Upper lobe of left lung (tissue), 6 donors: ENCODE data around the gene MSI2. TPM values are rescaled to one million over a fixed set of nuclear protein-coding genes. Genes with fewer than 3 reads are reported as not detected.

Experiments used
- ATAC-seq, 2 donors: fragments of 200-7000 bp; cut with Tn5 transposase; one replicate each; pipeline ENCODE4 v1.9.1; 2022; ENCODE audit warnings: mild to moderate bottlenecking in 2 of 2, moderate library complexity in 2 of 2; ENCODE audit not compliant: low FRiP score in 2 of 2
- DNase-seq, 2 donors: peaks; one replicate each; pipeline ENCODE4 v3.0.0-alpha.2; 2019 to 2020
- H3K27ac ChIP-seq, 4 donors: fragments of 200-600 bp; sonication (generic); one replicate each; pipeline ENCODE4 v1.5.1; 2016 to 2019
- H3K27me3 ChIP-seq, 4 donors: fragments of 200-600 bp; sonication (generic); one replicate each; pipeline ENCODE4 v1.5.1; 2017 to 2019
- H3K36me3 ChIP-seq, 4 donors: fragments of 200-600 bp; sonication (generic); one replicate each; pipeline ENCODE4 v1.5.1; 2016 to 2019
- H3K4me1 ChIP-seq, 4 donors: fragments of 200-600 bp; sonication (generic); one replicate each; pipeline ENCODE4 v1.5.1; 2018 to 2019
- H3K4me3 ChIP-seq, 4 donors: fragments of 200-600 bp; sonication (generic); one replicate each; pipeline ENCODE4 v1.5.1; 2017 to 2019; ENCODE audit warnings: mild to moderate bottlenecking in 2 of 4, moderate library complexity in 1 of 4
- H3K9me3 ChIP-seq, 4 donors: fragments of 200-600 bp; sonication (generic); one replicate each; pipeline ENCODE4 v1.5.1; 2018 to 2019
- EP300 ChIP-seq, 4 donors: sonication (generic); formaldehyde crosslinking; IDR thresholded peaks; one replicate each; pipeline ENCODE4 v1.5.1; 2017; ENCODE audit warnings: antibody characterized with exemption in 4 of 4, control low read depth in 2 of 4
- POLR2A ChIP-seq, 4 donors: fragments of 450-650 bp; IDR thresholded peaks; one replicate each; pipeline ENCODE4 v1.5.1; 2016 to 2017; ENCODE audit warnings: antibody characterized with exemption in 4 of 4, mild to moderate bottlenecking in 2 of 4
- POLR2AphosphoS5 ChIP-seq, 2 donors: sonication (generic); formaldehyde crosslinking; IDR thresholded peaks; one replicate each; pipeline ENCODE4 v1.5.1; 2017; ENCODE audit warnings: antibody characterized with exemption in 2 of 2
- WGBS, 2 donors: methylation state at CpG; one replicate each; pipeline ENCODE4 v1.1.5; 2017 to 2018; 5-methylcytosine and 5-hydroxymethylcytosine counted together
- total RNA-seq, 6 donors: library from RNA; depleted of rRNA in 4 of 6; stranded (reverse); fragments of >200 nt in 4 of 6; gene quantifications; one replicate each; pipeline versions ENCODE4 v1.1.0 to v1.2.1, GENCODE V29; 2016 to 2021
- TF ChIP-seq, protein P1 (sequence below), 6 experiments: fragments of 450-650 bp in 4 of 6; fragments of 200-600 bp in 2 of 6; sonication (generic) in 2 of 6; IDR thresholded peaks; one replicate each; pipeline ENCODE4 v1.5.1; 2016 to 2019; ENCODE audit warnings: antibody characterized with exemption in 6 of 6
- donor health status: DM: no; HTN: no; CAD: no; lungs with moderate emphysema.
- donor health status: DM: no; HTN: yes; CAD: no; lungs with severe emphysema.

MSI2 gene
- total RNA-seq, 6 donors from 2014 or later: 20.1 to 44.0 (median 32.2) TPM

- H3K27ac ChIP-seq: no peak overlapping the region
- DNase-seq (no peak), ATAC-seq (no peak)
- TF ChIP-seq, protein P1, sequence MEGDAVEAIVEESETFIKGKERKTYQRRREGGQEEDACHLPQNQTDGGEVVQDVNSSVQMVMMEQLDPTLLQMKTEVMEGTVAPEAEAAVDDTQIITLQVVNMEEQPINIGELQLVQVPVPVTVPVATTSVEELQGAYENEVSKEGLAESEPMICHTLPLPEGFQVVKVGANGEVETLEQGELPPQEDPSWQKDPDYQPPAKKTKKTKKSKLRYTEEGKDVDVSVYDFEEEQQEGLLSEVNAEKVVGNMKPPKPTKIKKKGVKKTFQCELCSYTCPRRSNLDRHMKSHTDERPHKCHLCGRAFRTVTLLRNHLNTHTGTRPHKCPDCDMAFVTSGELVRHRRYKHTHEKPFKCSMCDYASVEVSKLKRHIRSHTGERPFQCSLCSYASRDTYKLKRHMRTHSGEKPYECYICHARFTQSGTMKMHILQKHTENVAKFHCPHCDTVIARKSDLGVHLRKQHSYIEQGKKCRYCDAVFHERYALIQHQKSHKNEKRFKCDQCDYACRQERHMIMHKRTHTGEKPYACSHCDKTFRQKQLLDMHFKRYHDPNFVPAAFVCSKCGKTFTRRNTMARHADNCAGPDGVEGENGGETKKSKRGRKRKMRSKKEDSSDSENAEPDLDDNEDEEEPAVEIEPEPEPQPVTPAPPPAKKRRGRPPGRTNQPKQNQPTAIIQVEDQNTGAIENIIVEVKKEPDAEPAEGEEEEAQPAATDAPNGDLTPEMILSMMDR (IDR thresholded peaks at IDR 0.05): no peak
- TF ChIP-seq POLR2A (IDR thresholded peaks at IDR 0.05) (no peak), EP300 (IDR thresholded peaks at IDR 0.05) (no peak), POLR2AphosphoS5 (IDR thresholded peaks at IDR 0.05) (no peak)
- no peak overlapping the region for H3K4me3 ChIP-seq
- no peaks in the 10 kb centered on the region for H3K27me3 ChIP-seq
- no peaks in the 10 kb centered on the region for H3K36me3 ChIP-seq
- 83 to 97% methylated on average over 2 of the region's 2 CpGs for WGBS, 2 donors
- H3K4me1 ChIP-seq: peaks cover 0 to 5% (median 0%) of the 10 kb centered on the region in 4 donors
- H3K9me3 ChIP-seq: peaks cover 0 to 8% (median 3%) of the 10 kb centered on the region in 4 donors
Measured at GRCh38 chr17:57225127-57225526, 31.2 kb upstream of the MSI2 start.

DNA sequence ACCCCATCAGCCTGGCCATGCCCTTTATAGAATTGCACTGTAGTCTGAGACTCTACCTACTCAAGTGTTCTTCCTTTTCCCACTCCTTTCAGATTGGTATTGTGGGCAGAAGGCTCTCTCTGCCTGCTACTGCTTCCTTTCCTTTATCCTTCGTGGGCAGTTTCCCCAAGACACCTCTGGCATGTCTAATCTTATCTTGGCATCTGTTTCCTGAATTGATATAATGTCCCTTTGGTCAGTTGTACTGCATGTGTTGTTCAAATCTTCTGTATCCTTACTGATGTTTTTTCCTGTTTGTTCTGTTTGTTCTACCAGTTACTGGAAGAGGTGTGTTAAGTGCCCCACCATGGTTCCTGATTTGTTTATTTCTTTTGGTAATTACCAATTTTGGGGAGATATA is 29.5 kb upstream of the MSI2 start:
- Histone ChIP-seq H3K4me1 (peaks cover 0 to 5% (median 0%) of the 10 kb centered on the region in 4 donors), H3K27me3 (no peaks in the 10 kb centered on the region), H3K9me3 (peaks cover 0 to 3% (median under 1%) of the 10 kb centered on the region in 4 donors), H3K27ac (no peak overlapping the region), H3K36me3 (no peaks in the 10 kb centered on the region), H3K4me3 (no peak overlapping the region)
- WGBS, 2 donors: 36 to 45% methylated on average over 1 of the region's 1 CpG
- ATAC-seq (no peak), DNase-seq (no peak)
- TF ChIP-seq EP300 (IDR thresholded peaks at IDR 0.05) (peak in 2 of 4 donors; percentile 80 to 93), POLR2AphosphoS5 (IDR thresholded peaks at IDR 0.05) (no peak), POLR2A (IDR thresholded peaks at IDR 0.05) (no peak)
- TF ChIP-seq, protein P1 (IDR thresholded peaks at IDR 0.05): no peak

DNA sequence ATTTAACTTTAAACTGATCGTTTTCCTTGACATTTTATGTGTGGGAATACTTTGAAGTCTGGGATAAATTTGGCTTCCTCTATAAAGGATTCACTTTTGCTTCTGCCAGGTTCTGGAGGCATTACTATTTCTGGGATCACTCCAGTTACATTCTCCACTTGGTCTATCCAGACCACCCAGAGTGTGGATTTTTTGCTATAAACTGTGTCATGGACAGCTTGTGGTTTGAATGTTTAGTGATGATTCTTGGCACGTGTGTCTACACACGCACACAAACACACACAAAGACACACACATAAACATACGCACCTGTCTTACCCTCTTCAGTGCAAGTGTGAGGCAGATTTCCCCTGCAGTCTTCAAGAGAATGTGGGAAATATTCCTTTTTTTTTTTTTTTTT is 27.4 kb upstream of the MSI2 start:
- DNase-seq: no peak
- ATAC-seq: no peak
- no peaks in the 10 kb centered on the region for H3K36me3 ChIP-seq
- TF ChIP-seq EP300 (IDR thresholded peaks at IDR 0.05): no peak
- no peak for TF ChIP-seq POLR2A (IDR thresholded peaks at IDR 0.05)
- TF ChIP-seq POLR2AphosphoS5 (IDR thresholded peaks at IDR 0.05): no peak
- TF ChIP-seq, protein P1 (IDR thresholded peaks at IDR 0.05): no peak
- no peak overlapping the region for H3K27ac ChIP-seq
- 66 to 71% methylated on average over 4 of the region's 4 CpGs for WGBS, 2 donors
- H3K9me3 ChIP-seq: no peaks in the 10 kb centered on the region
- H3K4me1 ChIP-seq: peaks cover 0 to 5% (median 0%) of the 10 kb centered on the region in 4 donors
- no peak overlapping the region for H3K4me3 ChIP-seq
- no peaks in the 10 kb centered on the region for H3K27me3 ChIP-seq

- WGBS, 2 donors: 74 to 80% methylated on average over 2 of the region's 2 CpGs
- ATAC-seq: no peak
Measured at GRCh38 chr17:57234061-57234738, 22.1 kb upstream of the MSI2 start.

More at GRCh38 chr17:57234061-57234738, 22.1 kb upstream of the MSI2 start:
- no peaks in the 10 kb centered on the region for H3K4me1 ChIP-seq
- H3K27ac ChIP-seq: no peak overlapping the region
- no peaks in the 10 kb centered on the region for H3K27me3 ChIP-seq
- H3K4me3 ChIP-seq: no peak overlapping the region
- no peak for DNase-seq
- TF ChIP-seq EP300 (IDR thresholded peaks at IDR 0.05) (no peak), POLR2AphosphoS5 (IDR thresholded peaks at IDR 0.05) (no peak), POLR2A (IDR thresholded peaks at IDR 0.05) (no peak)
- TF ChIP-seq, protein P1 (IDR thresholded peaks at IDR 0.05): no peak
- H3K36me3 ChIP-seq: no peaks in the 10 kb centered on the region
- no peaks in the 10 kb centered on the region for H3K9me3 ChIP-seq
